K562 (cell line): ENCODE results near the gene AKR1C3. TPM values are rescaled to one million over a fixed set of nuclear protein-coding genes. Genes with fewer than 3 reads are reported as not detected.

ENCODE experiments used
- ATAC-seq: fragments of 200-7000 bp; cut with Tn5 transposase; 3 replicates; pipeline ENCODE4 v1.9.1; 2020; ENCODE audit warnings: moderate library complexity
- BruUV-seq: library from RNA; stranded (reverse); fragments of 400-500 nt; replicated peaks from 2 replicates; lab custom pipeline; 2021; lab: Mats Ljungman, UMichigan
- CTCF ChIA-PET: fragments of 300-600 bp; formaldehyde crosslinking; extraction: SDS; loops from one replicate; lab custom pipeline; 2021; ENCODE audit warnings: low intra/inter-chr PET ratio; lab: Yijun Ruan, JAX
- POLR2A ChIA-PET: fragments of 300-600, 350-650 bp; sonication (Branson Sonifier 250); formaldehyde crosslinking; extraction: SDS; loops from one replicate; lab custom pipeline; 2021; ENCODE audit warnings: antibody characterized with exemption, inconsistent platforms; lab: Yijun Ruan, JAX
- DNase-seq, 4 experiments: peaks; one replicate each; pipeline versions ENCODE4 v3.0.0 to v3.0.0-alpha.2; 2011 to 2018; ENCODE audit warnings: low spot score in 3 of 4, mixed read lengths in 3 of 4; ENCODE audit errors: extremely low read depth in 1 of 4
- FAIRE-seq: peaks from 2 replicates; lab custom pipeline; 2011; peaks lifted over from hg19 to GRCh38; lab: Jason Lieb, UNC
- H2AFZ ChIP-seq: 2 replicates; pipeline ENCODE4 v1.6.0; 2011; ENCODE audit warnings: low read depth, low read length, control low read depth, inconsistent platforms
- H3K27ac ChIP-seq: fragments of 200-600 bp; 3 replicates; pipeline ENCODE4 v1.8.0; 2011; ENCODE audit warnings: low read depth, mild to moderate bottlenecking, control low read depth, inconsistent platforms, low read length, moderate library complexity, mixed read lengths; ENCODE audit errors: extremely low read depth
- H3K27me3 ChIP-seq, 2 experiments: fragments of 300-600 bp in 1 of 2; 2 replicates in 1 of 2; 3 replicates in 1 of 2; pipeline versions ENCODE4 v1.6.0 to v1.8.0; 2011; ENCODE audit warnings: inconsistent platforms in 2 of 2, low read length in 2 of 2, mild to moderate bottlenecking in 1 of 2, mixed read lengths in 1 of 2, moderate library complexity in 1 of 2; ENCODE audit not compliant: control insufficient read depth in 2 of 2, insufficient read depth in 2 of 2
- H3K36me3 ChIP-seq: fragments of 300-600 bp; 3 replicates; pipeline ENCODE4 v1.8.0; 2011; ENCODE audit warnings: mild to moderate bottlenecking, low read length, inconsistent platforms; ENCODE audit not compliant: control insufficient read depth, insufficient read depth
- H3K4me1 ChIP-seq, 2 experiments: fragments of 200-600 bp in 1 of 2; replicated peaks in 1 of 2; 2 replicates in 1 of 2; 3 replicates in 1 of 2; pipeline versions ENCODE4 v1.5.1 to v1.8.0; 2011; ENCODE audit warnings: inconsistent platforms in 2 of 2, low read length in 2 of 2, mild to moderate bottlenecking in 1 of 2, mixed read lengths in 1 of 2, moderate library complexity in 1 of 2; ENCODE audit not compliant: control insufficient read depth in 2 of 2, insufficient read depth in 2 of 2
- H3K4me2 ChIP-seq: 2 replicates; pipeline ENCODE4 v1.6.1; 2011; ENCODE audit warnings: low read length, control low read depth, inconsistent platforms, mixed read lengths; ENCODE audit not compliant: insufficient read depth
- H3K4me3 ChIP-seq: fragments of 200-600 bp; sonication (generic), shearing (Covaris generic); 2 replicates; pipeline ENCODE4 v1.5.1; 2016; ENCODE audit warnings: control low read depth, inconsistent platforms
- H3K79me2 ChIP-seq: fragments of 200-600 bp; 3 replicates; pipeline ENCODE4 v1.8.0; 2011; ENCODE audit warnings: low read length, inconsistent platforms; ENCODE audit not compliant: control insufficient read depth, insufficient read depth
- H3K9ac ChIP-seq, 2 experiments: 2 replicates each; pipeline versions ENCODE4 v1.6.0 to v1.6.1; 2011; ENCODE audit warnings: low read depth in 2 of 2, low read length in 2 of 2, control low read depth in 1 of 2, inconsistent platforms in 1 of 2, mild to moderate bottlenecking in 1 of 2, mixed read lengths in 1 of 2; ENCODE audit not compliant: insufficient read depth in 1 of 2
- H3K9me1 ChIP-seq: one replicate; pipeline ENCODE4 v1.6.0; 2011; ENCODE audit warnings: inconsistent platforms, mild to moderate bottlenecking, low read length, moderate library complexity; ENCODE audit not compliant: control insufficient read depth, insufficient read depth
- H3K9me3 ChIP-seq: replicated peaks from 2 replicates; pipeline ENCODE4 v1.5.1; 2011; ENCODE audit warnings: low read depth, low read length, inconsistent platforms; ENCODE audit not compliant: control insufficient read depth, insufficient read depth
- H4K20me1 ChIP-seq: replicated peaks from 2 replicates; pipeline ENCODE4 v1.6.1; 2011; ENCODE audit warnings: low read length, inconsistent platforms, mixed read lengths; ENCODE audit not compliant: control insufficient read depth, insufficient read depth
- RAD21 ChIP-seq, 2 experiments: fragments of 250-450 bp in 1 of 2; fragments of 450-650 bp in 1 of 2; sonication (Bioruptor Pico) in 1 of 2; formaldehyde crosslinking in 1 of 2; IDR thresholded peaks in 1 of 2; conservative IDR thresholded peaks in 1 of 2; 2 replicates each; pipeline versions ENCODE4 v1.4.0 to v1.8.0; 2020 to 2022; ENCODE audit warnings: mild to moderate bottlenecking in 2 of 2, moderate library complexity in 1 of 2
- TEAD2 ChIP-seq: fragments of 450-650 bp; IDR thresholded peaks from 2 replicates; pipeline ENCODE4 v1.6.1; 2016; ENCODE audit warnings: missing genetic modification characterization, control low read depth, missing compliant biosample characterization
- WGBS: fragments of 100-300 bp; shearing (Covaris generic); methylation state at CpG from one replicate; pipeline ENCODE4 v1.1.6; 2016; ENCODE audit warnings: low coverage, mixed read lengths; ENCODE audit not compliant: insufficient coverage; ENCODE audit errors: missing lambda C conversion rate; 5-methylcytosine and 5-hydroxymethylcytosine counted together
- in situ Hi-C: fragments of 300-500 bp; cut with MboI; formaldehyde crosslinking; loops from 4 replicates; pipeline ENCODE4 v1.15.0; 2018; ENCODE audit warnings: inconsistent platforms, mixed read lengths
- intact Hi-C: fragments of 100-400 bp; cut with micrococcal nuclease; formaldehyde crosslinking; loops from 2 replicates; pipeline ENCODE4 v1.14.2; 2022
- polyA plus RNA-seq, 8 experiments: library from polyadenylated mRNA; depleted of rRNA in 4 of 8; stranded (reverse) in 5 of 8; unstranded in 3 of 8; fragments of >200 nt; fragmentation: Nextera tagmentation in 2 of 8; fragmentation: Illumina TruSeq in 1 of 8; extraction: Ambion mirVana in 2 of 8; extraction: Trizol in 1 of 8; gene quantifications; 2 replicates each; pipeline versions ENCODE4 v1.2.1 to v1.2.3, GENCODE V29; 2011 to 2014; ENCODE audit warnings: inconsistent platforms in 1 of 8, missing spikeins in 1 of 8
- total RNA-seq, 7 experiments: library from RNA; depleted of rRNA in 6 of 7; stranded (reverse); fragments of >200 nt in 6 of 7; fragmentation: Illumina TruSeq in 2 of 7; extraction: Trizol in 2 of 7; gene quantifications; 2 replicates each; pipeline versions ENCODE4 v1.2.1 to v1.2.3, GENCODE V29; 2011 to 2021; ENCODE audit warnings: low replicate concordance in 1 of 7
- TF ChIP-seq, protein P1 (sequence below), 3 experiments: IDR thresholded peaks in 2 of 3; conservative IDR thresholded peaks in 1 of 3; 2 replicates each; pipeline ENCODE4 v1.5.1; 2011 to 2012; ENCODE audit warnings: low read length in 3 of 3, mild to moderate bottlenecking in 3 of 3, control low read depth in 2 of 3, improper control_type of control experiment in 1 of 3, inconsistent platforms in 1 of 3, low read depth in 1 of 3, mixed read lengths in 1 of 3, moderate library complexity in 1 of 3; ENCODE audit not compliant: insufficient read depth in 2 of 3

AKR1C3 gene
- total and polyA plus RNA-seq, 9 of the 15 experiments (the other 6 are each of a cell fraction or from before 2014, with no cell fraction given): 4.6 to 20.4 (median 10.1) TPM

DNA sequence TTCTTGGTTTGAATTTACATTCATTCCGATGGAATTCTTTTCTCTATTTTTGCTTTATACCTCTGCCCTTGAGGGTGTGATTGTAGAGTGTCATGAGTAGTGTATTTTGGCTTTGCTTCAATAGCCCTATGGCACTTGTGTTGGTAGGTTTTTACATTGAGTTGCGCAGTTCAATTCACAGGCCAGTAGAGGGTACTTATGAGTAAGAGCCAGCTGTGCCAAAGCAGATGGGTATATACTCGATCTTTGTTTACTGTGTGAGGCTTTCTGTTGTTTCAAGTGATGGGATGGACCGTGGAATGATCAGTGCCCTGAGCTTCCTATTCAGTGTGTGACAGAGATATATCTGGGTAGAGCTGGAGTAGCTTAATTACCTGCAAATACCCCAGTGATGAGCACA, 4.3 kb upstream of the AKR1C3 start:
- DNase-seq (peak in 1 of 4 experiments; percentile 35), FAIRE-seq (no peak), ATAC-seq (peak; percentile 74)
- H3K9me3 ChIP-seq: peaks cover 7% of the 10 kb centered on the region
- H3K36me3 ChIP-seq: no peaks in the 10 kb centered on the region
- intact Hi-C loops (loop anchor here (10.0 kb wide), 1 partner anchor 275 kb away; no protein-coding TSS in a partner anchor), in situ Hi-C loops (no loop called here)
- no peaks in the 10 kb centered on the region for H3K79me2 ChIP-seq
- no peaks in the 10 kb centered on the region; a peak in 1 of 5 replicates for H3K4me1 ChIP-seq
- POLR2A ChIA-PET: no interaction called here
- WGBS: 52% methylated on average over 4 of the region's 4 CpGs
- H3K4me2 ChIP-seq: no peak overlapping the region
- H3K27ac ChIP-seq: no peak overlapping the region
- TF ChIP-seq RAD21 (CRISPR knock-in tag; conservative IDR thresholded peaks at IDR 0.05 in 1 of 2, IDR thresholded peaks at IDR 0.05 in 1 of 2) (peak in 1 of 2 experiments; percentile 39; a peak in 2 of 4 replicates), TEAD2 (tag) (no peak)
- TF ChIP-seq, protein P1, sequence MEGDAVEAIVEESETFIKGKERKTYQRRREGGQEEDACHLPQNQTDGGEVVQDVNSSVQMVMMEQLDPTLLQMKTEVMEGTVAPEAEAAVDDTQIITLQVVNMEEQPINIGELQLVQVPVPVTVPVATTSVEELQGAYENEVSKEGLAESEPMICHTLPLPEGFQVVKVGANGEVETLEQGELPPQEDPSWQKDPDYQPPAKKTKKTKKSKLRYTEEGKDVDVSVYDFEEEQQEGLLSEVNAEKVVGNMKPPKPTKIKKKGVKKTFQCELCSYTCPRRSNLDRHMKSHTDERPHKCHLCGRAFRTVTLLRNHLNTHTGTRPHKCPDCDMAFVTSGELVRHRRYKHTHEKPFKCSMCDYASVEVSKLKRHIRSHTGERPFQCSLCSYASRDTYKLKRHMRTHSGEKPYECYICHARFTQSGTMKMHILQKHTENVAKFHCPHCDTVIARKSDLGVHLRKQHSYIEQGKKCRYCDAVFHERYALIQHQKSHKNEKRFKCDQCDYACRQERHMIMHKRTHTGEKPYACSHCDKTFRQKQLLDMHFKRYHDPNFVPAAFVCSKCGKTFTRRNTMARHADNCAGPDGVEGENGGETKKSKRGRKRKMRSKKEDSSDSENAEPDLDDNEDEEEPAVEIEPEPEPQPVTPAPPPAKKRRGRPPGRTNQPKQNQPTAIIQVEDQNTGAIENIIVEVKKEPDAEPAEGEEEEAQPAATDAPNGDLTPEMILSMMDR (IDR thresholded peaks at IDR 0.05 in 2 of 3, conservative IDR thresholded peaks at IDR 0.05 in 1 of 3; ENCODE audit: insufficient read depth in 2 of 3, low read depth in 1 of 3, low read length in 3 of 3): peak; percentile 19 to 43 (median 35); a peak in 4 of 6 replicates
- no peaks in the 10 kb centered on the region for H3K27me3 ChIP-seq
- no peaks in the 10 kb centered on the region for H4K20me1 ChIP-seq
- H3K4me3 ChIP-seq: no peak overlapping the region
- CTCF ChIA-PET: interaction anchor here (0.6 to 0.8 kb wide), 2 partner anchors 108 to 241 kb away, joined by 3 to 4 read pairs; no protein-coding TSS in a partner anchor
- H3K9me1 ChIP-seq: no peaks in the 10 kb centered on the region
- no peak overlapping the region for H3K9ac ChIP-seq
- H2AFZ ChIP-seq: 0 out of 2 replicates have a peak overlapping the region, but pooled peaks have one; percentile 9
- BruUV-seq: no TSS peak
